Panc1 (cell line): ENCODE results near the gene RASSF9. TPM values are rescaled to one million over a fixed set of nuclear protein-coding genes. Genes with fewer than 3 reads are reported as not detected.

ENCODE experiments used
- ATAC-seq: fragments of 200-7000 bp; cut with Tn5 transposase; 2 replicates; pipeline ENCODE4 v1.9.1; 2020; ENCODE audit warnings: mild to moderate bottlenecking, moderate library complexity
- BruUV-seq: library from RNA; stranded (reverse); fragments of 400-500 nt; replicated peaks from 2 replicates; lab custom pipeline; 2021; lab: Mats Ljungman, UMichigan
- CTCF ChIA-PET: fragments of 300-600 bp; sonication (Branson Sonifier 250); formaldehyde crosslinking; loops from one replicate; lab custom pipeline; 2022; ENCODE audit warnings: antibody characterized with exemption; lab: Charles Lee
- POLR2A ChIA-PET: fragments of 300-600 bp; sonication (Branson Sonifier 250); formaldehyde crosslinking; loops from one replicate; lab custom pipeline; 2022; ENCODE audit warnings: antibody characterized with exemption; lab: Charles Lee
- DNase-seq: peaks from one replicate; pipeline ENCODE4 v3.0.0-alpha.2; 2010; ENCODE audit warnings: low read depth, low spot score
- H3K27ac ChIP-seq: 2 replicates; pipeline ENCODE4 v1.5.1; 2011; ENCODE audit warnings: mild to moderate bottlenecking, low read length, inconsistent platforms
- H3K27me3 ChIP-seq: fragments of 200-500 bp; sonication (Bioruptor generic); 2 replicates; pipeline ENCODE4 v1.6.0; 2014; ENCODE audit warnings: low read length, inconsistent platforms; ENCODE audit not compliant: control insufficient read depth, insufficient read depth
- H3K36me3 ChIP-seq: fragments of 200-500 bp; sonication (Bioruptor generic); 2 replicates; pipeline ENCODE4 v1.5.1; 2014; ENCODE audit warnings: inconsistent platforms, mild to moderate bottlenecking, low read length, moderate library complexity; ENCODE audit not compliant: control insufficient read depth, insufficient read depth
- H3K4me1 ChIP-seq: 2 replicates; pipeline ENCODE4 v1.5.1; 2011; ENCODE audit warnings: inconsistent platforms, mild to moderate bottlenecking, low read length, moderate library complexity; ENCODE audit not compliant: control insufficient read depth, insufficient read depth
- H3K4me3 ChIP-seq, 2 experiments: 2 replicates each; pipeline ENCODE4 v1.5.1; 2011 to 2012; ENCODE audit warnings: low read depth in 2 of 2, low read length in 2 of 2, mild to moderate bottlenecking in 2 of 2, inconsistent platforms in 1 of 2, moderate library complexity in 1 of 2
- H3K9me3 ChIP-seq: fragments of 200-500 bp; sonication (Bioruptor generic); 2 replicates; pipeline ENCODE4 v1.5.1; 2014; ENCODE audit warnings: low read depth, mild to moderate bottlenecking, inconsistent platforms, low read length, moderate library complexity; ENCODE audit not compliant: control insufficient read depth, insufficient read depth
- CTCF ChIP-seq: fragments of 450-650 bp; IDR thresholded peaks from 2 replicates; pipeline ENCODE4 v1.5.1; 2017; ENCODE audit warnings: mild to moderate bottlenecking
- POLR2AphosphoS5 ChIP-seq: IDR thresholded peaks from 2 replicates; pipeline ENCODE4 v1.6.1; 2012; ENCODE audit warnings: mild to moderate bottlenecking, low read depth, low read length, moderate library complexity
- REST ChIP-seq, 2 experiments: IDR thresholded peaks; 2 replicates each; pipeline ENCODE4 v1.6.1; 2011 to 2012; ENCODE audit warnings: low read depth in 2 of 2, control low read depth in 1 of 2, low read length in 1 of 2, mild to moderate bottlenecking in 1 of 2, moderate library complexity in 1 of 2; ENCODE audit not compliant: insufficient read depth in 1 of 2
- SIN3A ChIP-seq: IDR thresholded peaks from 2 replicates; pipeline ENCODE4 v1.6.1; 2012; ENCODE audit warnings: low read depth, mild to moderate bottlenecking, low read length, moderate library complexity, borderline replicate concordance; ENCODE audit not compliant: insufficient read depth
- TCF7L2 ChIP-seq: IDR thresholded peaks from 2 replicates; pipeline ENCODE4 v1.6.1; 2011; ENCODE audit warnings: mild to moderate bottlenecking, low read depth, low read length, inconsistent platforms
- in situ Hi-C: cut with HindIII; loops from 2 replicates; pipeline ENCODE4 v1.10.0; 2016; ENCODE audit warnings: low sequenced_read_pairs, low pct_unique_long_range_greater_than_20kb
- intact Hi-C: fragments of 100-400 bp; cut with micrococcal nuclease; formaldehyde crosslinking; loops from one replicate; pipeline ENCODE4 v1.10.0; 2022; ENCODE audit not compliant: unreplicated experiment
- total RNA-seq: library from RNA; stranded (reverse); gene quantifications from one replicate; pipeline ENCODE4 v1.2.1, GENCODE V29; 2021; ENCODE audit not compliant: unreplicated experiment

RASSF9 gene
- total RNA-seq, 1 experiment from 2014 or later: 0.33 TPM

GRCh38 chr12:85804663-85805062, 31.5 kb downstream of the RASSF9 start:
- Histone ChIP-seq H3K36me3 (no peaks in the 10 kb centered on the region), H3K9me3 (no peaks in the 10 kb centered on the region), H3K4me1 (no peaks in the 10 kb centered on the region), H3K27me3 (no peaks in the 10 kb centered on the region), H3K27ac (no peak overlapping the region), H3K4me3 (no peak overlapping the region)
- ATAC-seq (no peak), DNase-seq (no peak)
- CTCF ChIA-PET: no interaction called here
- in situ Hi-C loops: no loop called here
- no peak for TF ChIP-seq CTCF
- no peak for TF ChIP-seq TCF7L2
- TF ChIP-seq POLR2AphosphoS5: no peak
- TF ChIP-seq REST (IDR thresholded peaks at IDR 0.05; ENCODE audit: insufficient read depth in 1 of 2, low read depth in 2 of 2, low read length in 1 of 2): no peak
- TF ChIP-seq SIN3A: no peak
- BruUV-seq: no TSS peak
- intact Hi-C loops: no loop called here
- POLR2A ChIA-PET: no interaction called here

GRCh38 chr12:85803923-85804322, 32.3 kb downstream of the RASSF9 start:
- no peaks in the 10 kb centered on the region for H3K36me3 ChIP-seq
- BruUV-seq: no TSS peak
- H3K4me1 ChIP-seq: no peaks in the 10 kb centered on the region
- ChIA-PET POLR2A (no interaction called here), CTCF (no interaction called here)
- H3K27ac ChIP-seq: no peak overlapping the region
- TF ChIP-seq TCF7L2: no peak
- no peak for TF ChIP-seq SIN3A
- TF ChIP-seq CTCF: no peak
- no peak for TF ChIP-seq REST (IDR thresholded peaks at IDR 0.05; ENCODE audit: insufficient read depth in 1 of 2, low read depth in 2 of 2, low read length in 1 of 2)
- H3K9me3 ChIP-seq: no peaks in the 10 kb centered on the region
- intact Hi-C loops (no loop called here), in situ Hi-C loops (no loop called here)
- DNase-seq: no peak
- no peak for ATAC-seq
- H3K27me3 ChIP-seq: no peaks in the 10 kb centered on the region
- no peak overlapping the region for H3K4me3 ChIP-seq
